HG02943 (cell line): ENCODE results near the gene LRRK1.
A peak's percentile ranks its signal among the peaks of the same experiment; 100 is the strongest.

Source experiments
- ATAC-seq: cut with Tn5 transposase; IDR thresholded peaks from one replicate; pipeline ENCODE4 v1.9.1; 2021; ENCODE audit warnings: mild to moderate bottlenecking, low read depth, moderate library complexity; ENCODE audit not compliant: unreplicated experiment

The LRRK1 gene

GRCh38 chr15:100931143-100931890 lies 12.2 kb downstream of the LRRK1 start:
- ATAC-seq: no peak

- ATAC-seq: no peak
These were observed 13.7 kb downstream of the LRRK1 start for GRCh38 chr15:100932676-100933348.

- no peak for ATAC-seq
These were observed 15.0 kb downstream of the LRRK1 start for GRCh38 chr15:100934166-100934565.

- no peak for ATAC-seq
These were observed 15.6 kb downstream of the LRRK1 start for GRCh38 chr15:100934726-100935125.

- ATAC-seq: no peak
These were observed 18.0 kb downstream of the LRRK1 start for GRCh38 chr15:100937171-100937570.

GRCh38 chr15:100939791-100940190 lies 20.6 kb downstream of the LRRK1 start:
- ATAC-seq: no peak

GRCh38 chr15:100940767-100941379 lies 21.7 kb downstream of the LRRK1 start:
- peak; percentile 60 for ATAC-seq

- no peak for ATAC-seq
These were observed 22.4 kb downstream of the LRRK1 start for GRCh38 chr15:100941536-100941935.

GRCh38 chr15:100942656-100943425 lies 23.7 kb downstream of the LRRK1 start:
- ATAC-seq: no peak

- no peak for ATAC-seq
These were observed 25.2 kb downstream of the LRRK1 start for GRCh38 chr15:100944244-100944895.

- ATAC-seq: no peak
These were observed 25.8 kb downstream of the LRRK1 start for GRCh38 chr15:100944986-100945385.

- no peak for ATAC-seq
These were observed 28.7 kb downstream of the LRRK1 start for GRCh38 chr15:100947760-100948429.

- no peak for ATAC-seq
These were observed 29.2 kb downstream of the LRRK1 start for GRCh38 chr15:100948430-100948762.

- ATAC-seq: no peak
These were observed 30.5 kb downstream of the LRRK1 start for GRCh38 chr15:100949691-100950090.

- ATAC-seq: no peak
These were observed 32.8 kb downstream of the LRRK1 start for GRCh38 chr15:100951965-100952364.

GRCh38 chr15:100952566-100952965 lies 33.4 kb downstream of the LRRK1 start:
- no peak for ATAC-seq

GRCh38 chr15:100958326-100959065 lies 39.3 kb downstream of the LRRK1 start:
- ATAC-seq: no peak

GRCh38 chr15:100959066-100960050 lies 40.2 kb downstream of the LRRK1 start:
- no peak for ATAC-seq
